Measurements from ENCODE around the gene HIGD1A.

HIGD1A gene

GRCh38 chr3:42743204-42743995, 60.9 kb downstream of the HIGD1A start:
- no peaks in the 10 kb centered on the region for H3F3A ChIP-seq (ENCODE audit: insufficient read depth, low read length)
- H3K9me2 ChIP-seq (replicated peaks; ENCODE audit: insufficient read depth, low read length) = no peaks in the 10 kb centered on the region
- H3K36me3 ChIP-seq (replicated peaks; ENCODE audit: insufficient read depth, low read length) = no peaks in the 10 kb centered on the region
- H3K27me3 ChIP-seq (replicated peaks; ENCODE audit: insufficient read depth, low read length) = no peaks in the 10 kb centered on the region
- DNase-seq = no peak
- TF ChIP-seq EZH2phosphoT487 (IDR thresholded peaks at IDR 0.05; ENCODE audit: low read length) (no peak), CTCF (IDR thresholded peaks at IDR 0.05; ENCODE audit: low read length) (no peak), EZH2 (optimal IDR thresholded peaks at IDR 0.05; ENCODE audit: low read depth, low read length) (no peak)
- no peak overlapping the region for H3K4me2 ChIP-seq (ENCODE audit: low read depth, low read length)
- no peaks in the 10 kb centered on the region for H3K4me1 ChIP-seq (ENCODE audit: low read length)
- H3K79me2 ChIP-seq (ENCODE audit: low read length) = no peaks in the 10 kb centered on the region
- H3K9ac ChIP-seq (ENCODE audit: low read length) = no peak overlapping the region
- H3K27ac ChIP-seq (ENCODE audit: low read length) = no peak overlapping the region
- H2AFZ ChIP-seq (ENCODE audit: low read length) = no peak overlapping the region
- no peaks in the 10 kb centered on the region for H4K20me1 ChIP-seq (ENCODE audit: insufficient read depth, low read length)
- H3K9me3 ChIP-seq (replicated peaks; ENCODE audit: insufficient read depth, low read length) = no peaks in the 10 kb centered on the region
- no peak overlapping the region for H3K4me3 ChIP-seq (ENCODE audit: low read length)

- Histone ChIP-seq H3F3A (ENCODE audit: insufficient read depth, low read length) (no peaks in the 10 kb centered on the region), H3K4me2 (ENCODE audit: low read depth, low read length) (no peak overlapping the region), H3K27ac (ENCODE audit: low read length) (no peak overlapping the region), H4K20me1 (ENCODE audit: insufficient read depth, low read length) (no peaks in the 10 kb centered on the region), H3K27me3 (replicated peaks; ENCODE audit: insufficient read depth, low read length) (no peaks in the 10 kb centered on the region), H3K9me2 (replicated peaks; ENCODE audit: insufficient read depth, low read length) (no peaks in the 10 kb centered on the region), H3K36me3 (replicated peaks; ENCODE audit: insufficient read depth, low read length) (no peaks in the 10 kb centered on the region), H3K4me1 (ENCODE audit: low read length) (no peaks in the 10 kb centered on the region), H3K9me3 (replicated peaks; ENCODE audit: insufficient read depth, low read length) (no peaks in the 10 kb centered on the region), H2AFZ (ENCODE audit: low read length) (no peak overlapping the region), H3K79me2 (ENCODE audit: low read length) (no peaks in the 10 kb centered on the region), H3K4me3 (ENCODE audit: low read length) (no peak overlapping the region), H3K9ac (ENCODE audit: low read length) (no peak overlapping the region)
- DNase-seq = no peak
- TF ChIP-seq CTCF (IDR thresholded peaks at IDR 0.05; ENCODE audit: low read length) (no peak), EZH2phosphoT487 (IDR thresholded peaks at IDR 0.05; ENCODE audit: low read length) (no peak)
These were observed 61.6 kb downstream of the HIGD1A start for GRCh38 chr3:42742688-42743087.

- Histone ChIP-seq H3K27me3 (replicated peaks; ENCODE audit: insufficient read depth, low read length) (no peaks in the 10 kb centered on the region), H3K9ac (ENCODE audit: low read length) (no peak overlapping the region), H3K4me1 (ENCODE audit: low read length) (no peaks in the 10 kb centered on the region), H3K36me3 (replicated peaks; ENCODE audit: insufficient read depth, low read length) (no peaks in the 10 kb centered on the region), H4K20me1 (ENCODE audit: insufficient read depth, low read length) (no peaks in the 10 kb centered on the region), H3F3A (ENCODE audit: insufficient read depth, low read length) (no peaks in the 10 kb centered on the region), H3K9me2 (replicated peaks; ENCODE audit: insufficient read depth, low read length) (no peaks in the 10 kb centered on the region), H3K27ac (ENCODE audit: low read length) (no peak overlapping the region), H3K4me3 (ENCODE audit: low read length) (no peak overlapping the region), H2AFZ (ENCODE audit: low read length) (no peak overlapping the region), H3K4me2 (ENCODE audit: low read depth, low read length) (no peak overlapping the region), H3K79me2 (ENCODE audit: low read length) (no peaks in the 10 kb centered on the region), H3K9me3 (replicated peaks; ENCODE audit: insufficient read depth, low read length) (no peaks in the 10 kb centered on the region)
- no peak for DNase-seq
- TF ChIP-seq EZH2 (optimal IDR thresholded peaks at IDR 0.05; ENCODE audit: low read depth, low read length) = no peak
- no peak for TF ChIP-seq CTCF (IDR thresholded peaks at IDR 0.05; ENCODE audit: low read length)
- no peak for TF ChIP-seq EZH2phosphoT487 (IDR thresholded peaks at IDR 0.05; ENCODE audit: low read length)
These were observed 62.0 kb downstream of the HIGD1A start for GRCh38 chr3:42742259-42742658.

All from MM.1S (cell line).